Cerebellar cortex (tissue), 1 donor: Measurements from ENCODE around the gene UBE2N.

Experiments
- DNase-seq: peaks from one replicate; pipeline ENCODE4 v3.0.0-alpha.2; 2015; ENCODE audit warnings: low spot score

UBE2N gene, protein sequence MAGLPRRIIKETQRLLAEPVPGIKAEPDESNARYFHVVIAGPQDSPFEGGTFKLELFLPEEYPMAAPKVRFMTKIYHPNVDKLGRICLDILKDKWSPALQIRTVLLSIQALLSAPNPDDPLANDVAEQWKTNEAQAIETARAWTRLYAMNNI

DNA sequence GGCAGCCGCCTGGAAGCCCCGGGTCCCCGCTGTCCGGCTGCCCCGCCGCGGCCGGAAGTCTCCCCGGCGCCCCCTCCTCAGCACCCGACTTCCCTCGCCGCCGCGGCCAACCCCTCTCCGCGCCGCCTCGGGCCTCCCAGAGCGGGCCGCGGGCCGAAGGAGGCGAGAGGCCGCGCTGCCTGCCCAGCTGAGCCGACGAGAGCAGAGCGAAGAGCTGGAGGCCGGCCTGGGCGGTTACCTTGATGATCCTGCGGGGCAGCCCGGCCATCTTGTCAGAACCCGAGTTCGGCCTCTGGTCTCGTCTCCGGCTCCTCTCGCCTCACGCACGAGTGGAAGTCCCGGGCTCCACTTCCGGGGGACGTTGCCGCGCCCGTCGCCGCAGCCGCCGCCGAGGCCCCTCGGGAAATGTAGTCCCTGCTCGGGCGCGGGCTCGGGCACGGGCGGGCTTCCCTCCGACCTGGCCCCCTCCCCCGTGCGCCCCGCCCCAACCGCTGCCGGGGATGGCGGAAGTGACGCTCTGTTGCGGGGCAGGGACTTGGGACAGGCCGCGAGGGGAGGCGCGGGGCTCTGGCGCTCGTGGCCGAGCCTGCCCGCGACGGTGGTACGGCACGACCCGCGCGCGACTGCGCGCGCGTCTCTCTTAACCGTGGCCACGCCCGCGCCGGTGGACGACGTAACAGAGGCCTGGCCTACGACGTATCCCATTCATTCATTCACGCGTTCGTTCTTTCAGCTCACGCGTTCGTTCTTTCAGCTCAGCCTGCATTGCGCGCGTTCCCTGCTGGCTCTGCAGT, at the start of gene UBE2N:
TSS of gene UBE2N (minus strand) at position 331 of the 794 bp plus-strand sequence. CDS start at position 268, 63 bp downstream.
- DNase-seq = peak; percentile 98

DNA sequence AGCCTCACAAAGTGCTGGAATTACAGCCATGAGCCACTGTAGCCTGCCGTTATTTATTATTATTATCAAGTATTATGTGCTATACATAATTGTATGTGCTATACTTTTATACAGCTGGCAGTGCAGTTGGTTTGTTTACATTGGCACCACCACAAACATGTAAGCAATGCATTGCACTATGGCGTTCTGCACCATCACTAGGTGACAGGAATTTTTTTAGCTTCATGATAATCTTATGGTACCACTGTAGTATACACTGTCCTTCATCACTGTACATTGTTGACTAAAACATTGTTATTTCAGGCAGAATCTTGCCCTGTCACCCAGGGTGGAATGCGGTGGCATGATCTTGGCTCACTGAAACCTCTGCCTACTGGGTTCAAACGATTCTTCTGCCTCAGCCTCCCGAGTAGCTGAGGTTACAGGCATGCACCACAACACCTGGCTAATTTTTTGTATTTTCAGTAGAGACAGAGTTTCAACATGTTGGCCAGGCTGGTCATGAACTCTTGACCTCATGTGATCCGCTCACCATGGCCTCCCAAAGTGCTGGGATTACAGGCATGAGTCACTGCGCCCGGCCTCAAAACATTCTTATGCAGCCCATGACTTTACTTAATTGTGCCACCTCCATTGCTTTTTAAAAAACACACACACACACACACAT, 42.7 kb upstream of the UBE2N start:
- DNase-seq = no peak

DNA sequence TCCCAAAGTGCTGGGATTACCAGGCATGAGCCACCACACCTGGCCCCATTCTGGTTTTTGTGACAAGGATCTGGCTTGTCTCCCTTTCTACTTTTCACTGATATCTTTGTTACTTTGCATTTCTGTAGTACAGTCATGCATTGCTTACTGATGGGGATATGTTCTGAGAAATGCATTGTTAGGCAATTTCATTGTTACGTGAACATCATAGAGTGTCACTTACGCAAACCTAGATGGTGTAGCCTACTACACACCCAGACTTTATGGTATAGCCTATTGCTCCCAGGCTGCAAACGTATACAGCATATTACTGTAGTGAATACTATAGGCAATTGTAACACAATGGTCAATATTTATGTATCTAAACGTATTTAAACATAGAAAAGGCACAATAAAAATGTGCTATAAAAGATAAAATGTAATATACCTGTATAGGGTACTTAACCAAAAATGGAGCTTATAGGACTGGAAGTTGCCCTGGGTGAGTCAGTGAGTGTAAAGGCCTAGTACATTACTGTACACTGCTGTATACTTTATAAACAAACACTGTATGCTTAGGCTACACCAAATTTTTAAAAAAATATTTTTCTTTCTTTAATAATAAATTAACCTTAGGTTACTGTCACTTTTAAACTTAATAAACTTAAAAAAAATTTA, 41.5 kb upstream of the UBE2N start:
- no peak for DNase-seq

DNA sequence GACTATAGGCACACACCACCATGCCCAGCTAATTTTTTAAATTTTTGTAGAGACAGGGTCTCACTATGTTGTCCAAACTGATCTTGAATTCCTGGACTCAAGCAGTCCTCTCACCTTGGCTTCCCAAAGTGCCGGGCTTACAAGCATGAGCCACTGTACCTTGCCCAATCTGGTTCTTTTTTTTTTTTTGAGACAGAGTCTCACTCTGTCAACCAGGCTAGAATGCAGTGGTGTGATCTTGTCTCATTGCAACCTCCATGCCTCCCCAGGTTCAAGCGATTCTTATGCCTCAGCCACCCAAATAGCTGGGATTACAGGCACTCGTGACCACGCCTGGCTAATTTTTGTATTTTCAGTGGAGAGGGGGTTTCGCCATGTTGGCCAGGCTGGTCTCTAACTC, 41.0 kb upstream of the UBE2N start:
- no peak for DNase-seq

DNA sequence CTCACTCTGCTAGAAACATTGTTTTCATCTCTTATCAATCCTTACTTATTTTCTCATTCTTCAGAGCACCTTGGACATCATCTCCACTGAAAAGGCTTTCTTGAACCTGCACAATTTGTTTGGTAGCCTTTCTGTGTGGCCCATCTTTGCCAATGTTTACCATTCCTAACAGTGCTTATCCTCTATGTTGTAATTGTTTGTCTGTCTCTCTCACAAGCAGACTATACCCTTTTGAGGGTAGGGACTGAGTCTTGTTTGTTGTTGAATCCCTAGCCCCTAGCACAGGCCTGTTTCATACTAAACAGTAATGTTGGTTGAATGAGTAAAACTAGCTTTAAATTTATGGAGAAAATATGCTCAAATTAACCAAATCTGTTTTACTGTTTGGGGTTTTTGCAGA, 34.8 kb upstream of the UBE2N start:
- DNase-seq = no peak

DNA sequence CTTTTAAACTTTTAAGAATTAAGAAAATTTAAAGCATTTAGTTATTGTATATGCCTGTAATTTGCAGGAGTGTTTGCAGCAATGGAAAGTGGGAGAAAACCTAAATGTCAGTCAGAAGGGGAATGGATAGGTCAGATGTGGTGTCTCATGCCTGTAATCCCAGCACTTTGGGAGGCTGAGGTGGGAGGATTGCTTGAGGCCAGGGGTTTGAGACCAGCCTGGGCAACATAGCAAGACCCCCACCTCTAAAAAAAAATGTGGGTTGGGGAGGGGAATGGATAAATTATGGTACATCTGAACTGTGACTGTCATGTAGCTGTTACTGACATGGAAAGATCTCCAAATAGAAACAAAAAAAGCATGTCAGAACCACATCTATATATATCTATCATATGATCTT, 27.6 kb upstream of the UBE2N start:
- DNase-seq = no peak

DNA sequence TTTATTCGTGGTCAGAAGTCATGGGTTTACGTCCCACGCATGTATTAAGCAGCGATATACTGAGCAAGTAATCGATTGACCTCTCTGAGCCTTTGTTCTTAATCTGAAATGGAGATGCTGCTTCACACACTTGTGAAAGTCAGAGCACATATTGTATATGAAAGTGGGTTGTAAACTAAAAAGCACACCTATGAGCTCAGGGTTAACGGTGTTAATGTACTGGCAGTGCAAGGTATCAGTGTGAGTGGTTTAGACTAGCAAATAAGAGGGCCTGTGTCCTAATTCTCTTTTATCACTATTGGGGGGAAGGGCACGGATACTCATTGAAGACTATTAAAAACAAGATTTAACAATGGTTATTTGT, 26.2 kb upstream of the UBE2N start:
- no peak for DNase-seq

DNA sequence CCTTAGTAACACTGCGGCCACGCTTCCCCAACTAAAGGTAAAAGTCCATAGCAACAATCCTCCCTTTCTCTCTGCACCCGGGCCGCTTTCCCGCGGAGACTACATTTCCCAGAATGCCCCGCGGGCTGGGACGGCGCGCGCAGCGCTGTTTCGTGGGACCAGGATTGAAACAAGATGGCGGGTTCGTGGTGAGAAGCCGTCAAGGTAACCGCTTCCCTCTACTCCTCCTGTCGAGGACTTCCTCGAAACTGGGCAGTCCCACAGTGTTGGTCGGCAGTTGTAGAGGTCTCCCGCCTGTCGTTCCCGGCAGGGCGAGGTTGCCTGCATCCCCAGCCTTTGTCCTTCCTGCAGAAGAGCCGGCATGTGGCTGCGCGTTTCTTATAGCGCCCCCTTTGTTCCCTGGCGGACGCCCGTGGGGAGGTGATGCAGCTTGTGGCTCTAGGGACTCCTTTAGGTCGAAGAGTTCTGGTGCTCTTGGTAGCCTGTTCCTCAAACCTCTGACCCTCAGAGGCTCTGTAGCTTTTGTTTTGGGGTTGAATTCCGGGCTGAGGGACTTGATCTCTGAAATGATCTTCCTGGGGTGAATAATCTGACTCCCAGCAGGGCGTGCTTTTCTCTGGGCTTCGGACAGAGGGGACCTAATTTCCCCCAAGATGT, 25.7 kb upstream of the UBE2N start, which contains the start of gene MRPL42:
TSS of gene MRPL42 (plus strand) at position 164 of the 657 bp plus-strand sequence. CDS start 1,772 bp downstream, outside the sequence.
- DNase-seq = peak; percentile 90

DNA sequence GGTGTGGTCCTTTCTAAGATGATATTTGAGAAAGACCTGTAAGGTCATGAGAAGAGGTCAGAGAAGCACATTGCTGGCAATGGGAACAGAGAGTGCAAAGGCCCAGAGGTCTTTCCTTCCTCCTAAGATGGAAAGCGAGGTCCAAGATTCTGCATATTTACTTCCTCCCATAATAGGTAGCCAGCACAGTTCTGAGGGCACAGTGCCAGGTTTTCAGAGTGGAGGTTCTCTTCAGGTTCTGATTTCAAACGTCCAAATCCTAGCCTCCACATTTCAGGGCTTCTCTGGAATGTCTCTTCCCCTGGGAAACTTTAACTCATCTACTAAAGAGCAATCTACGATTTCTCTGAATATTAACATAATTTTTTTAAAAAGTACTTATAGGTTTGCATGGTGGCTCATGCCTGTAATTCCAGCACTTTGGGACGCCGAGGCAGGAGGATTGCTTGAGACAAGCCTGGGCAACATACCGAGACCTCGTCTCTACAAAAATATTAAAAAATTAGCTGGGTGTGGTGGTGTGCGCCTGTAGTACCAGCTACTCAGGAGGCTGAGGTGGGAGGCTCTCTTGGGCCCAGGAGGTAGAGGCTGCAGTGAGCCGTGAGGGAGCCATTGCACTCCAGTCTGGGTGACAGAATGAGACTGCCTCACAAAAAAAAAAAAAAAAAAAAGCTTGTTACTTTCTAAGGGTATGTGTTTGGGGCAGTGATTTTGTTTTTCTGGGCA, 25.0 kb upstream of the UBE2N start:
- no peak for DNase-seq

DNA sequence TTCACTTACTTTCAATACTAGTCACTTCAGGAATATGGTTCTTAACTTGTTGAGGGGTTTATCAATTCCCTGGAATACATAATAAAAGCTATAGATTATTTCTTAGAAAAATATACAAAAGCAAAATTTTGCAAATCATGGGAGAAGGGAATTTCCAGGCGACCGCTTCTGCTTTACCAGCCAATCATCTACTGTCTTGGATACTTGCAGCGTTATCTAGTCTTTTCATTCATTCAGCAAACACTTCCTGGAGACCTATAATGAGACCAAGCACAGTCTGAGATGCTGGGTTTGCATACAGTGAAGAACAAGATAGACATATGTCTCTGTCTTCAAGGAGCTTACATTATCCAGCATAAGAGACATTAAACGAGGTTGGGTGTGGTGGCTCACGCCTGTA, 24.1 kb upstream of the UBE2N start:
- DNase-seq = no peak

DNA sequence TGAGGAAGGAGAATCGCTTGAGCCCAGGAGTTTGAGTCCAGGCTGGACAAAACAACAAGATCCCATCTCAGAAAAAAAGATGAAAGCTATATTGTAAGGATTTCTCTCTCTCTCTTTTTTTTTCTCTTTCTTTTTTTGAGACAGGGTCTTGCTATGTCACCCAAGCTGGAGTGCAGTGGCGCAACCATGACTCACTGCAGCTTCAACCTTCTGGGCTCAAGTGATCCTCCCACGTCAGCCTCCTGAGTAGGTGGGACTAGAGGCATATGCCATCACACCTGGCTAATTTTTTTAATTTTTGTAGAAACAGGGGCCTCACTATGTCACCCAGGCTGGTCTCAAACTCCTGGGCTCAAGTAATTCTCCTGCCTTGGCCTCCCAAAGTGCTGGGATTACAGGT, 19.8 kb upstream of the UBE2N start:
- DNase-seq = no peak

DNA sequence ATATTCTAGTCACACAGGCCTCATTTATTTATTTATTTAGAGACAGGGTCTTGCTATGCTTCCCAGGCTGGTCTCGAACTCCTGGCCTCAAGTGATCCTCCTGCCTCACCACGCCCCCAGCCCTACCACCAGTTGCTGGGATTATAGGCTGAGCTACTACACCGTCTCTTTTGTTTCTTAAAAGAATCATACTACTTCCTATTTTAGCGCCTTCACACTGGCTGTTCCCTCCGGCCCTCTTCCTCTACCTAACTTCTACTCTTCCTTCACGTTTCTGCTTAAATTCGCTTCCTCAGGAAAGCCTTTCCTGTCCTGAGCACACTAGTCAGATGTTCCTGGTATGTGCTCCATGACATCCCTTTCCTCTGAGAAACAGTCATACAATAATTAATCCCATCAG, 19.2 kb upstream of the UBE2N start:
- no peak for DNase-seq

DNA sequence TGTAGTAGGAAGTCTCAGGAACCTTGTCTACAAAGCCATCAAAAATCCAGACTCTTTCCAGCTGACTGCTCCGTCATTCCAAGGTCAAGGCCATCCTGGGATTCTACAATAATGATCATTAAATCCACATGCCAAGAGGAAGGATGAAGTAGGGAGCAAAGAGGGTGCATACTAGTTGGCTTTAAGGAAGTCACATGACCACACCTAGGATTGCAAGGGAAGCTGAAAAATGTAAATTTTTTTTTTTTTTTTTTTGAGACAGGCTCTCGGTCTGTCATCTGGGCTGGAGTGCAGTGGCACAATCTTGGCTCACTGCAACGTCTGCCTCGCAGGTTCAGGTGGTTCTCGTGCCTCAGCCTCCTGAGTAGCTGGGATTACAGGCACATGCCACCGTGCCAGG, 18.3 kb upstream of the UBE2N start:
- no peak for DNase-seq

DNA sequence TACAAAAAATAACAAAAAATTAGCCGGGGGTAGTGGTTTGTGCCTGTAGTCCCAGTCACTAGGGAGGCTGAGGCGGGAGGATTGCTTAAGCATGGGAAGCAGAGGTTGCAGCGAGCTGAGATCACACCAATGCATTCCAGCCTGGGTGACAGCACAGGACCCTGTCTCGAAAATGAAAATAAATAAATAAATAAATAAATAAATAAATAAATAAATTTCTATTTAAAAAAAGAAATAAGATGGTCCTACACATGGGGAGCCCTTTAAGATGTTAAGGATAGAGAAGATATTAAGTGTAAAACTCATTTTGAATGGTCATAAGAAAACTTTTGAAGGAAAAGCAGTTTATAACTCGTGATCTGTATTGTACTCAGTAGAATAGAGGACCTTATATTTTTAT, 17.4 kb upstream of the UBE2N start:
- DNase-seq = no peak

DNA sequence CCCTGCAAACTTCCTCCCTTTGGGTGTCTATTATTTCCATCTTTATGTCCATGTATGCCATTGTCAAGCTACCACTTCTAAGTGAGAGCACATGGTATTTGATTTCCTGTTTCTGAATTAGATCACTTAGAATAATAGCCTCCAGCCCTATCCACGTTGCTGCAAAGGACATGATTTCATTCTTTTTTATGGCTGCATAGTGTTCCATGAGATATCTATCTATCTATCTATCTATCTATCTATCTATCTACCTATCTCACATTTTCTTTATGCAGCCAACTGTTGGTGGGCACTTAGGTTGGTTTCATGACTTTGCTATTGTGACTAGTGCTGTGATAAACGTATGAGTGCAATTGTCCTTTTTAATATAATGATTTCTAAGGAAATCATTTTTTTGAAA, 14.3 kb upstream of the UBE2N start:
- DNase-seq = no peak

DNA sequence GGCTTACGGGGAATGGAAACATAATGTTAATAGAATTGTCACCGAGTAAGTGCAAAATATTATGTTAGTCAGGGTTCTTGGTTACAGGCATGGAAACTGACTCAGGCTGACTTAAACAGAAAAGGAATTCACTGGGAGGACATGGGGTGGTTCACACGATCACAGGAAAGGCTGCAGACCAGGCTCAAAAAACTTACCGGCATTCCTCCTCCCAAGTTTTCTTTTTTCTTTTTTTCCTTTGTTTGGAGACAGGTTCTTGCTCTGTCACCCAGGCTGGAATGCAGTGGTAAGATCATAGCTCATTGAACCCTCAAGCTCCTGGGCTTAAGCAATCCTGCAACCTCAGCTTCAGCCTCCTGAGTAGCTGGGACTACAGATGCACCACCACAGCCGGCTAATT, 11.9 kb upstream of the UBE2N start:
- no peak for DNase-seq

DNA sequence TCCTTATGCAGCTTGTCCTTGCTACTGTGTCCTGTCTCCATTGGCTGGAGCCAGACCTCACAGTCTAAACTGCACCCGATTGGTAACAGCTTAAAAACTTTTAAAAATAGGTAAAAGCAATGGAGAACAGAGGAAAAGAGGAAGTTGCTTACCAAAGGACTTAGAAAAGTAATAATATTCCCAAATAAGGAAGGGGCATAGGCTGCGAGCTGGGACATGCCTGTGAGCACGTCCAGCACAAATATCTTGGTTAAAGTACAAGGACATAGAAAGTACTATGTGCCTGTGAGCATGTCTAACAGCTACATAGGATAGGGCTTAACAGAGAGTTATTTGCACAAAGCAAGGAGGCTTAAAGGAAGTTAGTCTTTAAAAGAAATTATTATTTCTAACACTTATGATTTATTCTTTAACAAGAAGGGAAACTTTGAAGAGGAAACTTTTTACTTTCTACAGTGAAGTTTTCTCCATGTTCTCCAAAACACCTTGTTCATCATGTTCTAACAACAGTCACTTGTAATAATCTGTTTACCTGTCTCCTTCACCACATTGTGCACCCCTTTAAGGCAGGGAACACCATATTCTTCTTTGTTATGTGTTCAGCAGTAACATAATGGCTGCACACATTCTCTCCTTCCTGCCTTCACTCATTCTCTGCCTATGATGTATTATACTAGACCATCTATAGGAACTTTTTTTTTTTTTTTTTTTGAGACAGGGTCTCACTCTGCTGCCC, 9.8 kb upstream of the UBE2N start:
- DNase-seq = no peak

DNA sequence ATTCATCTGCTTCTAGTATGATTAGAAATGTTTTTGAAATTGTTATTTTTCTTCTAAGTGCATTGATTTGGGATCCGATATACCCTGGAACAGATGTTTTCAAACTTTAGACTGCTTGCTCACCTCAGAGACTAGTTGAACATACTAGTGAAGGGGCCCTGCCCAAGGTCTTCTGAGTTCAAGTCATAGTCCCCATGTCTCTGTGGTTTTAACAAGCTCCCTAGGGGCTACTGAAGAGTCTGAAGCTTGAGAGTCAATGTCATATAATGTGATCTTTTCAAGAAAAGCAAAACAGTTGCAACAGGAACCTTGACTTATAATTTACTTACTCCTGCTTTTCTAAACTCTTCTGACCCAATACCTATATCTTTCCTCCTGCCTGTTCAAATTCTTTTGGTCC, 7.5 kb upstream of the UBE2N start:
- DNase-seq = no peak

DNA sequence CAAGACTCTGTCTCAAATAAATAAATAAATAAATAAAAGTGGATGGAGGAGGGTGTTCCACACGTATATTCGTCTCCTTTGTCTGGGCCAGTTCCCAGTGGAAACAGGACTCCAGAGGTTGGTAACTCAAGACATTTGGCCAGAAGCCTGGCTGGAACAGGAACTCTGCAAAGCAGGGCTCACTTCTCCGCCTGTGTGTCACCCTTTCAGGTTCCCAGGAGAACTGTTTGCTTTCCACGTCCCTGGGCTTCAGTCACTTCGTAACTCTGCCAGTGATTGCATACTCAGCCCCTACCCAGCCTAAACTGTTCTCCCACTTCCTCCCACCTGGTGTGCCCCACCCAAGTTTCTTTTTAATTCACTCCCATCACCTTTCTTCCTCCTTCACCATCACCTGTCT, 7.0 kb upstream of the UBE2N start:
- no peak for DNase-seq

DNA sequence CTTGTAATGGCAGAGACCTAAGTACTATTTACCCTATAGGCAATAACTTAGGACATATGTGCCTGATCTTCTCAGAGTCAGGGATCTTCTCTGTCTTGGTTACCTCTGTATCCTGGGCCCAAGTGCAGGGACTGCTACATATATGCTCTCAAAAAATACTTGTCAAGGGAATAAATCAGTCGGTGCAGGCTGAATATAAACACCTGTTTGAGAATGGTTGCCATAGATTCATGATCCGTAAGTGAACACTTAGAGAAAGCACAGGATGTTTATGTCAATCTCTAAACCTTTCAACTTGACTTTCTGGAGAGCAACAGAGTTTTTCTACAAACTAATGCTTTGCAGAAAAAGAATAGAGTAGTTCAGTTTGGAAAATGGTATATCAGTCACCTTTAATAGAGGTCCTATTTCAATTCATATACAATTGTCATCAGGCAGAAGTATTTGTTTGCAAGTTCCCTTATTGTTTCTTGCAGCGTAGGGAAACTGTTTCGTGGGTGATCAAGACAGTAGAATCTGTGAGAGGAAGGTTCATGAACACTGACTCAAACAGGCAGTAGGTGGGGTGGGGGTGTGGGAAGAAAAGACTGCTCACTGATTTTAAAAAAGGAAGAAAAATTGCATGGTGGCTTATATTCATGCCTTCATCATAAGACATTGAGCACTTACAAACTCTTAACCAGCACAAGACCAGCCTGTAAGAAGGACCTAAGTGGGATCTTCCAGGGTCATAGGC, 6.0 kb upstream of the UBE2N start:
- DNase-seq = no peak
